ENCODE results near the gene FXYD7.

FXYD7 gene

DNA sequence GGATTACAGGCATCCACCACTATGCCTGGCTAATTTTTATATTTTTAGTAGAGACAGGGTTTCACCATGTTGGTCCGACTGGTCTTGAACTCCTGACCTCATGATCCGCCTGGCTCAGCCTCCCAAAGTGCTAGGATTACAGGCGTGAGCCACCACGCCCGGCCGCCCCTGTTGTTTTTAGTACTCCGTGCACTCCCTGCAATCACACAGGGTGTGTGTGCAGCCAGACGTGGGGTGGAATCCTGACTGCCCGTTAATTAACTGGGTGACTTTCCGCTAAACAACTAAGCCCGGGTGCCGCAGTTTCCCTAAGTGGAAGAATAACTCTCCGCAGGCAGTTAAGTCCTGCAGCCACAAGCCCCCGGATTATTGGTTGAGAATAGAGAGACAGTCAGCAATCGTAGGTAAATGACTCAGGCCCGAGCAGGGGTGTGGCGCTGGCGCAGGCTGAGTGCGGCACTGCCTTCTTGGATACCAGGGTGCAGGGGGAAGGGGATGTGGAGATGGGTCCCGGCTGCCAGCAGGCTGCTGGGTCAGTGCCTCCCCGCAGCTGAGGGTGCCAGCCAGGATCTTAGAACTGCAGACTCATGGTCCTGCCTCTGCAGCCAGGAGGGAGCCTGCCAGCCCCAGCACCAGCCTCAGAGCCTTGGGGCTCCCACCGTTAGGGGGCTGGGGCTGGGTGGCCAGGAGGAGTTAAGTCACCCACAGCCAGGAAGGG is 33.5 kb upstream of the FXYD7 start:
- DNase-seq = peak in 37 of 51 donors; percentile 24 to 79 (median 55)

- peak in 2 of 51 donors; percentile 14 to 18 for DNase-seq
Measured at GRCh38 chr19:35110974-35111373, 32.1 kb upstream of the FXYD7 start.

DNA sequence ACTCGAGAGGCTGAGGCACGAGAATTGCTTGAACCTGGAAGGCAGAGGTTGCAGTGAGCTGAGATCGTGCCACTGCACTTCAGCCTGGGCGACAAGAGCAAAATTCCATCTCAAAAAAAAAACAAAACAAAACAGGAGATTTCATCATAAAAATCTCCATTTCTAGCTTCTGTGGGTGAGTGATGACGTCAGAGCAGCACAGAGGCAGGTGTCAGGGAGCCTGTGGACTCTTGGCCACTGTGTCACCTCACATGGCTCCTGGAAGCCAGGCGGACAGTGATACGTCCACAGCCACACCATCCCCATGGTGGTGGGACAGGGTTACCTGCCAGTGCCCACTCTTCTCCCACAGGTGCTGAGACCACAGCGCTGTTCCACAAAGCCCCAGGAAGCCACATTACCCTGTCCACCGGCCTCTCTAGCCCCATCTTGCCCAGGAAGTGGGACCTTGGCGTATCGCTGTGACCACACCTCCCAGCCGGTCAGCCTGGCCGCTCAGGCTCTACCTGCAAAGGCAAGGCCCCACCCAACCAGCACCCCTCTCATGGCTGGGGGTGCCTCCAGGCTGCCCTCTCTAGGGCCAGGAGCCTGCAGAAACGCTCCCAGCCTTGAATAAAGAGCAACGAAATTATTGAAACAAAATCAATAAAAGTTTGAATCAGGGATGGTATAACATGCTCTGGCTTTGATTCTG is 29.9 kb upstream of the FXYD7 start:
- no peak for DNase-seq

- peak in 49 of 51 donors; percentile 34 to 93 (median 80) for DNase-seq
Measured at GRCh38 chr19:35114353-35115176, 28.5 kb upstream of the FXYD7 start.

- DNase-seq = peak in 48 of 51 donors; percentile 45 to 94 (median 81)
Measured at GRCh38 chr19:35115177-35115951, 27.7 kb upstream of the FXYD7 start, which contains the start of gene FXYD3. Gene FXYD3, plus strand, starts transcription at chr19:35115823. Its CDS starts 3,554 bp downstream, at chr19:35119377.

DNA sequence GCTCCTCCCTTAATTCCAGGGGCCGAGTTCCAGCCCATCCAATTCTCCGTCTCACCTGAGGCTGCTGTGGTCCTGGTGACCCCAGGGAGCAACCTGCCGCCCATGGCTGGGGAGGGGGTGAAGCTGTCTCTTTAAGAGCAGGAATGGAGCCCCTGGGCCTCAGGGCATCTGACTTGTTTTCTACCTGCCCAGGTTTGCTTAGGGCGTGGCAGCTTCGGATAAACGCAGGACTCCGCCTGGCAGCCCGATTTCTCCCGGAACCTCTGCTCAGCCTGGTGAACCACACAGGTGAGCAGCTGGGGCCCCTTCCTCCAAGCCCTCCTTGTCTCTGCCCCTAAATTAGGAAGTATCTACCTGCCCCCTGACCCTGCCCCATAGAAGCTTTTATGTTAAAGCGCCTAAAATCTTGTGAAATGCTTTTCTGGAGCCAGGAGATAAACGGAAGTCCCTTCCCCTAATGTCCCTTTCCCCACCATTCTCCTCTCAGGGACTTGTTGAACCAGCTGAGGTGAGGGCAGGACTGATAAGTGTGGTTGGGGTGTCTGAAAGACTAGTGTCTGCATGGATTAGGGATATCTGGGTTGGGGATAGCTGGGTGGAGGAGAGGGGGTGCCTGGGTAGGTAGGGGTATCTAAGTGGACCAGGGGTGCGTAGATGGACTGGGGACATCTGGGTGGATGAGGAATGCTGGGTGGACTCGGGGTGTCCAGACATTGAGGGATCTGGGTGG is 26.8 kb upstream of the FXYD7 start:
- DNase-seq = peak in 1 of 51 donors; percentile 13

GRCh38 chr19:35117116-35117515 is 25.9 kb upstream of the FXYD7 start:
- peak in 1 of 51 donors; percentile 14 for DNase-seq

GRCh38 chr19:35117799-35118198 is 25.3 kb upstream of the FXYD7 start:
- DNase-seq = no peak

DNA sequence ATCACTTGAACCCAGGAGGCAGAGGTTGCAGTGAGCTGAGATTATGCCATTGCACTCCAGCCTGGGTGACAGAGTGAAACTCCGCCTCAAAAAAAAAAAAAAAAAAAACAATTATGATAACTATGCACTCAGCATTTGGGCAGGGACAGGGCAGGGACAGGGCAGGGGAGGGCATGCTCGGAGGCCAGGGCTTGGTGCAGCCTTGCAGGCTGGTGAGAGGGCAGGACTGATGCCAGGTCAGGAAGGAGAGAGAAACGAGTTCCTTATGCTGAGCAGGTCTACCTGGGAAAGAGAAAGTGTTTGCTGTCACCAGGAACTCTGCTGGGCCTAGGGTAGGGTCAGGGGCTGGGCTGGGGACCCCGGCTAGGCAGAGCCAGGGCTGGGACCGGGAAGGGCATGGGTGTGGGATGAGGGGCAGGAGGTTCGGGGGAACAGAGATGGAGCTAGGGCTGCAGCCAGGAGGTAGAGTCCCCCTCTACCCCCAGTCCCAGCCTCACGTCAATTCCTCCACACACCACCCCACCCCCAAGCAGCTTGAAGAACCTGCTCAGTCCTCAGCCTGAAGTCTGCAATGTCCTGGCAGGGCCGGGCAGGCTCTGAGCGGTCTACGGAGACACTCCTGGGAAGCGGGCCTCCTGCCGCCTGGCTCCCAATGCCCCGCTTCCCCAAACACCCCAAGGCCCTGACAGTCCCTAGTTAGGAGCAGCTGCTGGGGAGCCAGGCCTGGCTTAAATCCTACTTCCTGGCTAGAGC is 24.6 kb upstream of the FXYD7 start:
- no peak for DNase-seq

DNA sequence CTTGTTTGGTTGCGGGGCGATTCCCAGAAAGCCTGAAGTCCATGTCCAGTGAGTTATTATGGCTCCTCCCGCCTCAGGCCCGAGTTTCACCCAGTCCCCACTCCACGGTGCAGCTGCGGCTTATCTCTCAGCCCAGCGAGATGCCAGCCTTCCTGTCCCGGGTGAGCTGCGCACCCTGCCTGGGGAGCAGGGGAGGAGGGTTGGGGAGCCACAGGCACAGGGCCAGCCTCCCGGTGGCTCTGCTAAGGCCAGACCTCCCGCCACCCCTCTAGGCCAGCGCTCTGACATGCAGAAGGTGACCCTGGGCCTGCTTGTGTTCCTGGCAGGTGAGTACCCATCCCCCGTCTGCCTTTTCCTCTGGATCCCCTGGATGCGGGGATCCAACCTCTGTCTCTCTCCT is 24.0 kb upstream of the FXYD7 start:
- DNase-seq = no peak

- no peak for DNase-seq
Measured at GRCh38 chr19:35119578-35120155, 23.4 kb upstream of the FXYD7 start.

- DNase-seq = peak in 4 of 51 donors; percentile 12 to 36 (median 20)
Measured at GRCh38 chr19:35120492-35120891, 22.6 kb upstream of the FXYD7 start.

DNA sequence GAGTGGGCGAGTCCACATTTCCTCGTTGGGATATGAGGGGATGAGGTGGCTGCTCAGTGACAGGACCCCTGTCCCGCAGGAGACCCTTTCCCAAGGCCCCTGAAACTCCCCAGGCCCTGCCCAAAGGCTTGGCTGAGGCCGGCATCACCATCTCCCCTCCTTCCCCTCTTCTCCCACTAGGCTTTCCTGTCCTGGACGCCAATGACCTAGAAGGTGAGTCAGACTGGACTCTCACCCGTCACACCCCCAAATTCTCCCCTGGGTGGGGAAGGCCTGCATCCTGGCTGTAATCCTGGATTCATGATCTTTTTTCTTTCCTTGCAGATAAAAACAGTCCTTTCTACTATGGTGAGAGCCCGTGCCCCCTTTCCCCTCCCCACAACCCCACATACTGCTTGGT is 22.2 kb upstream of the FXYD7 start:
- no peak for DNase-seq

DNA sequence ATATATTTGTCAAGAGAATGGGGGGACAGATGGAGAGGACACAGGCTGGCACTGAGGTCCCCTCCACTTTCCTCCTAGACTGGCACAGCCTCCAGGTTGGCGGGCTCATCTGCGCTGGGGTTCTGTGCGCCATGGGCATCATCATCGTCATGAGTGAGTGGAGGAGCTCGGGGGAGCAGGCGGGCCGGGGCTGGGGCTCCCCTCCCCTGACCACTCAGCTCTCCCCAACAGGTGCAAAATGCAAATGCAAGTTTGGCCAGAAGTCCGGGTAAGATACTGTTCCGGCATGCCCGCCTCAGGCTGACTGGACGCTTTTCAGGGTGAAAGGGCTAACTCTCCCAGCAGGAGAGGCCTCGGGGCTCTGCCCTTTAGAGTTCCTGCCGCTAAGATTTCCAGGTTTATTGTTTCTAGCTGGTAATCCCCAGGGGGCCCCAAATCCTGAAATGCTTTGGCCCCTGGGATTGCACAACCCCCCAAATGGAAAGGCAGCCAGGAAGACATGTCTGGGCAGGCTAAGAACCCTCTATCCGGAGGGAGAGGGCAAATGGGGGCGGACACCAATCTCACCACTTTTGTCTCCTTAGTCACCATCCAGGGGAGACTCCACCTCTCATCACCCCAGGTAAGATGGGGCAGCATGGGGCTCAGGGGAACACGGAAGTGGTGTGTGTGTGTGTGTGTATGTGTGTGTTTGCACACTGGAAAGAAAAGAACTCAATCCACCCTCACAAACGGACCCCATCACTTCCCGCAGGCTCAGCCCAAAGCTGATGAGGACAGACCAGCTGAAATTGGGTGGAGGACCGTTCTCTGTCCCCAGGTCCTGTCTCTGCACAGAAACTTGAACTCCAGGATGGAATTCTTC is 20.1 kb upstream of the FXYD7 start:
- peak in 2 of 51 donors; percentile 13 to 28 for DNase-seq

- DNase-seq = peak in 19 of 51 donors; percentile 18 to 57 (median 30)
Measured at GRCh38 chr19:35123573-35123972, 19.5 kb upstream of the FXYD7 start.

DNA sequence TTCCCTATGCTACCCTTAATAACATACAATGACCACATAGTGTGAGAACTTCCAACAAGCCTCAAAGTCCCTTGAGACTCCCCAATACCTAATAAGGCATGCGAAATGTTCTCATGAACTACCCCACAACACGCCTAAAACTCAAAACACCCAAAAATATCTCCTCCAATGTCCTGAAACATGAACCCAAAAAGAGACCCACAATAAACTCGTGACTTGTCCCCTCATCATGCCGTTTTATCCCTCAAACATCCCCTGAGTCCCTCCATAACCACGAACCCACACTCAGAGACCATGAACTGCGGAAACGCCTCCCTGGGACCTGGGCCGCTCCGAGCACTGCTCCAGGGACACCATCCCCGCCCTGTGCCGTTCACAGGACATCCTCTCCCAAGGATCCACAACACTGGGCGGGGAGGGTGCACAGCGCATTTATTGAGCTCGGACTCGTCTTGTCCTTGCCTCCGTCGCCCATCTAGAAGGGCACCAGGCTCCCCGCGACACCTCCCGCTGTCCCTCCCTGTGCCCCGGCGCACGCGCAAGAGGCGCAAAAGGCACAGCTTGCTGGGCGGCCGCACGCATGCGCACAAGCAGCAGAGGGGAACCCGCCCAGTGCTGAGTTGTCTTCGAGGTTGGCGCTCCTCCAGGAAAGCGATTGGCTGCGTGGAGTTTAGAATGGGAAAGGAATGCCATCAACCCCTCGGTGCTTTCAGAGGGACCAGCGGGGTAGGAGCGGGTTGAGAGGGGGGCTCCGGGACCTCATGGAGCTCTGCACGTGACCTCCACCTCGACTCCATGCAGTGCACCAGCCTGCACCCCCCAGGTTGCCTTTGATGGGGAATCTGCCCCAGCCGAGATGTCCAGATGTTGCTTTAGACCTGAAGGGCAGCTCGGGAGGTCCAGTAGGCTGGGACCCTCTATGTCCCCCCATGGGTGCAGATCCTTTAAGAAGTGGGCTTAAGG is 18.7 kb upstream of the FXYD7 start:
- peak; percentile 73 to 99 (median 91) for DNase-seq

DNA sequence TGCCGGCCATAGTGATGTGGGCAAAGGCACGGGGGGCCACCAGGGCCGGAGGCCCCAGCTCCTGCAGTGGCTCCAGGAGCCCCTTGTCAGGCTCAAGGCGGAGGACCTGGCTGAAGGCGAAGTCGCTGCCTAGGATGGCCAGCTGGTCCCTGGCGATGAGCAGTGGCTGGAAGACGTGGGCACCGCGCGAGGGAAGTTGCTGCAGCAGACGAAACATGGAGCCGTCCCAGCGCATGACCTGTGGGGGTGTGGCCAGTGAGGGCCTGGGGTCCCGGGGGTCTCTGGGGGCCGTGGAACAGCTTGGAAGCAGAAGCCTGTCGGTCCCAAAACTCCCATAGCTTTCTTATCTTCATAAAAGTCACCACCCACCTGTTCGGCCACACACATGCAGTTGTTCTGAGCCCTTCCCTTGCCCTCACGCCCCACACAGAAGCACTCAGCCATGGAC is 17.8 kb upstream of the FXYD7 start:
- DNase-seq = peak in 1 of 51 donors; percentile 15

Data from hypothalamus (tissue), 51 donors.